ENCODE results near the gene EEF1G. TPM values are rescaled to one million over a fixed set of nuclear protein-coding genes. Genes with fewer than 3 reads are reported as not detected.

The EEF1G gene
- total and polyA plus RNA-seq, 2 of the 13 experiments (the other 11 are each of a cell fraction or from before 2014, with no cell fraction given), result 1,787 to 2,144 TPM

DNA sequence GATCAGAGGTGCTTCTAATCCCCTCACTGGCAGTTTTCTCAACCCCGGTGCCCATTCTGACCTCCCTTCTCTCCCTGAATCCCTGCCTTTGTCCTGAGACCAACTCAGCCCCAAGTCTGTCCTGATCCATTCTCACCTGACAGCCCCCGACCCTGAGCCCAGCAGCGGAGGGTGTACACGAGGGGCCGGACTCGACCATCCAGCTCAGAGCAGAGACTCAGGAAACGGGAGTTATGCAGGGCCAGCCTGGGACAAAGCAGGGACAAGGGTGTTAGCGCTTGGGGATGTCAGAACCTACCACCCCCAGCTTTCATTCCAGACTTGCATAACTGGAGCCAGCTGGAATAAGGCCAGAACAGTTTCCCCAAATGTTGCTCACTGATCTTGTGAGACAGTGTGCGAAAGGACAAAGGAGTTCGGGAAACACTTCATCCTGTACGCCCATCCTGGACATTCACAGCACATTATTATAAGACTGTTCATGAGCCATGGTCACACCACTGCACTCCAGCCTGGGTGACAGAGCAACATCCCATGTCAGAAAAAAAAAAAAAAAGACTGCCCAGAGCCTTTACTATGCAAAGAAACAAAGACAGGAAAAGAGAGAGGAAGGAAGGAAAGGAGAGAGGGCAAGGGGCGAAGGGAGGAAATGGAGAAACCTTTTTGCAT is 3.5 kb upstream of the EEF1G start:
- Histone ChIP-seq H3K27ac (ENCODE audit: extremely low read length, insufficient read depth, low read length) (no peak overlapping the region), H3K36me3 (replicated peaks in 1 of 2; ENCODE audit: control insufficient read depth in 1 of 2, insufficient read depth in 2 of 2, low read length in 2 of 2) (peaks cover 12 to 41% of the 10 kb centered on the region in 2 experiments), H3K4me3 (replicated peaks in 1 of 3; ENCODE audit: insufficient read depth in 1 of 3, low read depth in 2 of 3, low read length in 3 of 3) (no peak overlapping the region), H3K4me2 (ENCODE audit: low read depth, low read length) (no peak overlapping the region), H3K27me3 (ENCODE audit: control insufficient read depth in 1 of 2, insufficient read depth in 2 of 2, low read length in 2 of 2) (no peaks in the 10 kb centered on the region; a peak in 1 of 5 replicates), H3K9me3 (ENCODE audit: low read length) (no peaks in the 10 kb centered on the region), H3K4me1 (ENCODE audit: insufficient read depth, low read length) (peaks cover 29% of the 10 kb centered on the region), H2AFZ (ENCODE audit: low read length) (no peak overlapping the region), H3K9ac (ENCODE audit: insufficient read depth, low read depth, low read length) (no peak overlapping the region), H4K20me1 (ENCODE audit: insufficient read depth, low read length) (0 out of 2 replicates have a peak, but pooled peaks cover 3% of the 10 kb centered on the region), H3K79me2 (ENCODE audit: insufficient read depth, low read length) (peaks cover 35% of the 10 kb centered on the region)
- in situ Hi-C loops (cut with HindIII; ENCODE audit: extremely low pct_ligation_motif_present, low pct_unique_long_range_greater_than_20kb), result no loop called here
- ATAC-seq (no peak), FAIRE-seq (no peak), DNase-seq (ENCODE audit: low spot score) (no peak)
- TF ChIP-seq ZNF543 (CRISPR knock-in tag; IDR thresholded peaks at IDR 0.05) (no peak), POLR2AphosphoS5 (IDR thresholded peaks at IDR 0.05; ENCODE audit: low read depth, low read length) (peak; percentile 18; the same call in 1 of the 2 replicates), ZNF720 (CRISPR knock-in tag; IDR thresholded peaks at IDR 0.05) (no peak)
- TF ChIP-seq, protein P1, sequence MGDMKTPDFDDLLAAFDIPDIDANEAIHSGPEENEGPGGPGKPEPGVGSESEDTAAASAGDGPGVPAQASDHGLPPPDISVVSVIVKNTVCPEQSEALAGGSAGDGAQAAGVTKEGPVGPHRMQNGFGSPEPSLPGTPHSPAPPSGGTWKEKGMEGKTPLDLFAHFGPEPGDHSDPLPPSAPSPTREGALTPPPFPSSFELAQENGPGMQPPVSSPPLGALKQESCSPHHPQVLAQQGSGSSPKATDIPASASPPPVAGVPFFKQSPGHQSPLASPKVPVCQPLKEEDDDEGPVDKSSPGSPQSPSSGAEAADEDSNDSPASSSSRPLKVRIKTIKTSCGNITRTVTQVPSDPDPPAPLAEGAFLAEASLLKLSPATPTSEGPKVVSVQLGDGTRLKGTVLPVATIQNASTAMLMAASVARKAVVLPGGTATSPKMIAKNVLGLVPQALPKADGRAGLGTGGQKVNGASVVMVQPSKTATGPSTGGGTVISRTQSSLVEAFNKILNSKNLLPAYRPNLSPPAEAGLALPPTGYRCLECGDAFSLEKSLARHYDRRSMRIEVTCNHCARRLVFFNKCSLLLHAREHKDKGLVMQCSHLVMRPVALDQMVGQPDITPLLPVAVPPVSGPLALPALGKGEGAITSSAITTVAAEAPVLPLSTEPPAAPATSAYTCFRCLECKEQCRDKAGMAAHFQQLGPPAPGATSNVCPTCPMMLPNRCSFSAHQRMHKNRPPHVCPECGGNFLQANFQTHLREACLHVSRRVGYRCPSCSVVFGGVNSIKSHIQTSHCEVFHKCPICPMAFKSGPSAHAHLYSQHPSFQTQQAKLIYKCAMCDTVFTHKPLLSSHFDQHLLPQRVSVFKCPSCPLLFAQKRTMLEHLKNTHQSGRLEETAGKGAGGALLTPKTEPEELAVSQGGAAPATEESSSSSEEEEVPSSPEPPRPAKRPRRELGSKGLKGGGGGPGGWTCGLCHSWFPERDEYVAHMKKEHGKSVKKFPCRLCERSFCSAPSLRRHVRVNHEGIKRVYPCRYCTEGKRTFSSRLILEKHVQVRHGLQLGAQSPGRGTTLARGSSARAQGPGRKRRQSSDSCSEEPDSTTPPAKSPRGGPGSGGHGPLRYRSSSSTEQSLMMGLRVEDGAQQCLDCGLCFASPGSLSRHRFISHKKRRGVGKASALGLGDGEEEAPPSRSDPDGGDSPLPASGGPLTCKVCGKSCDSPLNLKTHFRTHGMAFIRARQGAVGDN (CRISPR knock-in tag; IDR thresholded peaks at IDR 0.05), result peak; percentile 12; the same call in 1 of the 2 replicates
- BruUV-seq (replicated peaks), result no TSS peak
- intact Hi-C loops (cut with micrococcal nuclease; ENCODE audit: unreplicated experiment), result no loop called here
- CTCF ChIA-PET (ENCODE audit: low intra/inter-chr PET ratio, low total read pairs), result no interaction called here
- WGBS (ENCODE audit: low lambda C conversion rate), result 96% methylated on average over 12 of the region's 12 CpGs
- POLR2A ChIA-PET, result interaction anchor here (1.2 to 2.0 kb wide), 2 partner anchors 13 to 14 kb away, joined by 3 to 5 read pairs; partner anchors contain the start of gene TUT1

Measured in HepG2 (cell line).